HG03135 (cell line): ENCODE results near the gene ADCY4.
A peak's percentile ranks its signal among the peaks of the same experiment; 100 is the strongest.
"Not testable (repeated sequence)": the region's sequence is repeated elsewhere in the genome, so short reads cannot be mapped to it uniquely, and the experiment has no call there.

Experiments used
- ATAC-seq: cut with Tn5 transposase; IDR thresholded peaks from one replicate; pipeline ENCODE4 v1.9.1; 2021; ENCODE audit warnings: mild to moderate bottlenecking, moderate library complexity; ENCODE audit not compliant: unreplicated experiment

ADCY4 gene

DNA sequence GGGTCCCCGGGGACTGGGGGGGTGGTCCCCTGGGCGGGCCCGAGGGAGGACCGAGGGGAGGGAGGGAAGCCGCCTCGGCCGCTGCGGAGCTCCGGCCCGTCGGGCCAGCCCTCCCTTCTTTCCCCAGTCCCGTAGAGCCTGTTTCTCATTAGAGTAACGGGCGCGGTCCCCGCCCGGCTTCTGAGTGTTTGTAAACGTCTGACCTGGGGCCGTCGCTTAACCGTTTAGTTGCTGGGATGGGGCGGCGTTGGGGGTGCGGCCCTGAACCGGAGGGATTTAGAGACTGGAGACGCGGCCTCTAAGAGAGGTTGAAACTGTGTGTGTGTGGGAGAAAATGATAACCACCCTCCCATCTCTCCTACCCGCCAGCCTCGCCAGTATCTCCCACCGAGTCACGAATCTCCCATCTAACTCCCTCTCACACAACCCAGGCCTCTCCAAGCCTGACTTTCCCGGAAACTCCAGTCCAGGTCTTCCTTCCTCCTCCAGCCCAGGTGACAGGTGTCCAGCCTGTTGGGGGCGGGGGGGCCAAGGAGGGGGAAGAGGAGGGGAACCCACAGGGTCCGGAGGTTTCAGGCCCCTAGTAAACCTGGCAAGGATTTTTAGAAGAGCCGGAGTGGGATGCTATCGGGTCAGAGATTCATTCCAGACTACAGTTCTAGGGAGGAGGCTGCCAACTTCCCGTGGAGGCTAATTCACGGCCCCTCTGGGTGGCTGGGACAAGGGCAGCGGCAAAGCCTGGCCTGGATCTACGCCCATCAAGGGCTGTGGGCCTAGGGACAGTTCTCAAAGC lies 32.0 kb upstream of the ADCY4 start:
- ATAC-seq = peak; percentile 53

DNA sequence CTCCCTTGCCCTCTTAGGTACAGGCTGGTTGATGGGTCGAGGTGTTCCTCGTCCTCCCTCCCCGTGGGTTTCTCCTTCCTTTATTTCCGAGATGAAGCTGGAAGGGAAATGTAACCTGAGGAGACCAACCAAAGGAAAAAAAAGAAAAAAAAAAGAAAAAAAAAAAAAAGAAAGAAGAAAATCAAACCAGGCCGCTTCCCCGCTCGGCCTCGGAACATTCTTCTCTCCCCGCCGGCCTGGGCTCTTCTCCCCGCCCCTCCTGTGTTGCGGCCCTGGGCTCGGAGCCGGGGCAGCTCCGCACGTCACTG lies 31.5 kb upstream of the ADCY4 start:
- ATAC-seq = no peak

GRCh38 chr14:24365600-24366412 lies 30.9 kb upstream of the ADCY4 start:
- ATAC-seq = peak; percentile 44

- ATAC-seq = no peak
Observed at GRCh38 chr14:24364841-24365240, 30.0 kb upstream of the ADCY4 start.

GRCh38 chr14:24363401-24363800 lies 28.5 kb upstream of the ADCY4 start:
- ATAC-seq = no peak

DNA sequence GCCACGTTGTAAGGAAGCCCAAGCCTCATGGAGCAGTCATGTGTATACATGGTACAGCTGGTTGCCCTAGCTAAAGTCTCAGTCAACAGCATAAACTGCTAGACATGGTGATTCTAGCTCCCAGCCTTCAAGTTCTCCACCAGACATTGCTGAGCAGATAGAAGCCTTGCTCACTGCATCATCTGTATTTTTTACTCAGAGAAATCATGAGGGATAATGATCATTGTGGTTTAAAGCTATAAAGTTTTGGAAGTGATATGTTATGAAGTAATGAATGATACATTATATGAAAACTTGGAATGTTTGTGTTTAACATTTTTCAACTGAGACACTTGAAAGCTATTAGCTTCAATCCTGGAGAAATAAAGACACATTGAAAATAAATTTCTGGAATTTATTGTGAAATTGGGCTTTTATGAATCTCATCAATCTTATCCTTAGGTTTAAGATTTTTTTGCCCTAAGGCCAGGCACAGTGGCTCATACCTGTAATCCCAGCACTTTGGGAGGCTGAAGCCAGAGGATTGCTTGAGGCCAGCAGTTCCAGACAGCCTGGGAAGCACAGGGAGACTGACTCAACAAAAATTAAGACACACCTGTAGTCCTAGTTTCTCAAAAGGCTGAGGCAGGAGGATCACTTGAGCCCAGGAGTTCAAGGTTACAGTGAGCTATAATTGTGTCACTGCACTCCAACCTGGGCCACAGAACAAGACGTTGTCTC lies 27.5 kb upstream of the ADCY4 start:
- ATAC-seq = no peak

GRCh38 chr14:24361326-24361725 lies 26.5 kb upstream of the ADCY4 start:
- ATAC-seq = no peak

GRCh38 chr14:24360281-24360680 lies 25.4 kb upstream of the ADCY4 start:
- ATAC-seq = no peak

DNA sequence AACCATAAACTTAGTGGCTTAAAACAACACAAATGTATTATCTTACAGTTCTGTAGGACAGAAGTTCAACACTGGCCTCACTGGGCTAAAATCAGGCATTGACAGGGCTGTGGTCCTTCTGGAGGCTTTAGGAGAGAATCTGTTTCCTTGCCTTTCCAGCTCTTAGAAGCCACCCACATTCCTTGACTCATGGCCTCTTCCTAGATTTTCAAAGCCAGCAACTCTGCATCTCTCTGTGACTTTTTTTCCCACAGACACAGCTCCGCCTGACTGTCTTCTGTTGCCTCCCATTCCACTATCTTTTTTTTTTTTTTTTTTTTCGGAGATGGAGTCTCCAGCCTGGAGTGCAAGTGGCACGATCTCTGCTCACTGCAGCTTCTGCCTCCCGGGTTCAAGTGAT lies 21.3 kb upstream of the ADCY4 start:
- ATAC-seq = no peak

DNA sequence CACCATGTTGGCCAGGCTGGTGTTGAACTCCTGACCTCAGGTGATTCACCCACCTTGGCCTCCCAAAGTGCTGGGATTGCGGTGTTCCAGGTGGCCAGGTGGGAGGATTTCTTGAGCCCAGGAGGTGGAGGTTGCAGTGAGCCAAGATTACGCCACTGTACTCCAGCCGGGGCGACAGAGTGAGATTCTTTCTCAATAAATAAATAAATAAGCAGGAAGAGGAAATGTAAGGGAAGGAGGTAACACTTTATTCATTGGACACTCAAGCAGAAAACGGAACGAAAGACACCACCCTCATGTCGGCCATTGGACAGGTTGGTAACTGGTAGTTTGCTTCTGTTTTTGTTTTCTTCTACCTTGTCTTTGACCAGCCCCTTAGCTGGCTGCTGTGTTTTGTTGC lies 20.1 kb upstream of the ADCY4 start:
- no peak for ATAC-seq

- ATAC-seq = not testable (repeated sequence)
Observed at GRCh38 chr14:24354482-24354825, 19.6 kb upstream of the ADCY4 start.

DNA sequence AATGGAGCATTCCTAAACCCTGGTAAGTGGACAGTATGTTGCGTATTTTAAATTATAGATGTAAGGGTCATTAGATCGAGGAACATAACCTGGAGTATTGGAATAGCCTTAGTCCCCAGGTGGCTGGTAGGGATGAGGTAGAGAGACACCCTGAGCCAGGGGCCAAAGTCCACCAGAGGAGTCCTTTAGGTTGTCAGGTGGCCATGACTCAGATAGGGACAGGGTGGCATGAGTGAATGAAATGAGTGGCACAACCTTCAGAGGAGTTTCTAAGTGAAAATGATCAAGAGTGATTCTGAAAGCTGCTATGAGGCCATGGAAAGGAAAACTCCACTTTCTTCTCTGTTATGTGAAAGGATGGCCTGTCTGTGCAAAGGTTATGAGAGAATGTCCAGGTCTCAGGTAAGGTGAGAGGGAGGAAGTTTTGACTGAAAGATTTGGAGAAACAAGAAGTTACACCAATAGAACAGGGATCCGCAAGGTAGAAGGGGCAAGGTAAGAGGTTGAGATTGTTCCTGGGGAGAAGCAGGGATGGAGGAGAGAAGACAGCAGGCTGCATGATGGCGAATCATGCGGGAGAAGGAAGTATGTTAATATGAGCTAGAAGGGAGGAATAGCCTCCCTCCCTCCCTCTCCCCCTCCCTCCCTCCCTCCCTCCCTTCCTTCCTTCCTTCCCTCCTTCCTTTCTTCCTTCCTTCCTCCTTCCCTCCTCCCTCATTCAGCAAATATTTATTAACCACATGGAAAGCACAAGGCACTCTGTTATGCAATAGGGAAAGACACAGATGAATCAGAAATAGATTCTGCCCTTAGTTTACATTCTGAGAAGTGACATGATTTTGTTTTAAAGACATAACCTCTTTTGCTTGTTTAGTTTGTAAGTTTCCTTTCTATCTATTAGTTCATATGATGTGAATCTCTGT lies 18.9 kb upstream of the ADCY4 start:
- no peak for ATAC-seq

DNA sequence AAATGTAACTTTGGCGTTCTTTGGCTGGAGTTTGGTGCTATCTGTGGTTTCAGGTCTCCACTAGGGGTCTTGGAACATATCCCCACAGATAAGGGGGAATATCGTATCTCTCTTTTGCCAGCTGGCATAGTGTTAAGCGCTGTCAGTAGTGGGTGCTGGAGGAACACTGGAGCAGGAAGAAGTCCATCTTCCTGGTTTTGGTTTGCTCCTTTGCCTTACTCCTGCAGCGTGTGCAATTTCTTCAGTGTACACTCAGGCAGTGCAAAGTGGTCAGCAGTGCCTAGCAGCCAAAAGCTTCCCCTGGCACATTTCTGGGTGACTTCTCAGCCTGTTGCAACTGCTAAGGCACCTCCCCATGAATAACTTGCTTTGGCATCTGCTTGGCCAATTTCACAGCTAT lies 16.6 kb upstream of the ADCY4 start:
- no peak for ATAC-seq

- ATAC-seq = no peak
Observed at GRCh38 chr14:24349742-24350141, 14.9 kb upstream of the ADCY4 start.

DNA sequence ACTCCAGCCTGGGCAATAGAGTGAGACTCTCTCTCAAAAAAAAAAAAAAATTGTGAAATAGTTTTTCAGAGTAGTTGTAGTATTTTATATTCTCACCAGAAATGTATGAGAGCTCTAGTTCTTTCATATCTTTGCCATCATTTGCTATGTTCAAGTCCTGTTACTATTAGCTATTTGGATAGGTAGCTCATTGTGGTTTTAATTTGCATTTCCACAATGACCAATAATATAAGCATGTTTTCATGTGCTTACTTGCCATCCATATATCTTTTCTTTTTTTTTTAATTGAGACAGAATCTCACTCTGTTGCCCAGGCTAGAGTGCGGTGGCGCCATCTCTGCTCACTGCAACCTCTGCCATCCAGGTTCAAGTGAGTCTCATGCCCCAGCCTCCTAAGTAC lies 13.3 kb upstream of the ADCY4 start:
- no peak for ATAC-seq

- no peak for ATAC-seq
Observed at GRCh38 chr14:24347134-24347533, 12.3 kb upstream of the ADCY4 start.

- ATAC-seq = no peak
Observed at GRCh38 chr14:24343795-24344660, 9.2 kb upstream of the ADCY4 start.

GRCh38 chr14:24342889-24343288 lies 8.0 kb upstream of the ADCY4 start:
- ATAC-seq = no peak

DNA sequence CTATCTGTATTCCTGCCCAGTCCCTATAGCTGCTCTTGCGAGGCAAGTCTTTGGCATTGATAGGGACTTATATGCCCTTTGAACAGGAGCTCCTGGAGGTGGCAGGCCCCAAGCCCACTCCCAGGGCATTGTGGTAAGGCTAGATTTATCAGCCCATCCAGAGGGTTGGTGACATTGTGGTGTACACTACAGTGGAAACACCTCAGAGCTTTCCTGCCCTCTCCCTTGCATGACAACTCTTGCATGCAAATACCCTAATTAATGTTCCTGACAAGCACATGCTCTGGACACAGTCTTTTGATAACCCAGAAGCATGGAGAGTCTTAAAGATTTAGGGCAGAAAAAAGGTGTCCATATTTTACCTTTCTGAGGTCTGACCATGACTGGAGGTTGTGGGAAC lies 5.7 kb upstream of the ADCY4 start:
- ATAC-seq = no peak
